Measurements from ENCODE around the gene FEV.

DNA sequence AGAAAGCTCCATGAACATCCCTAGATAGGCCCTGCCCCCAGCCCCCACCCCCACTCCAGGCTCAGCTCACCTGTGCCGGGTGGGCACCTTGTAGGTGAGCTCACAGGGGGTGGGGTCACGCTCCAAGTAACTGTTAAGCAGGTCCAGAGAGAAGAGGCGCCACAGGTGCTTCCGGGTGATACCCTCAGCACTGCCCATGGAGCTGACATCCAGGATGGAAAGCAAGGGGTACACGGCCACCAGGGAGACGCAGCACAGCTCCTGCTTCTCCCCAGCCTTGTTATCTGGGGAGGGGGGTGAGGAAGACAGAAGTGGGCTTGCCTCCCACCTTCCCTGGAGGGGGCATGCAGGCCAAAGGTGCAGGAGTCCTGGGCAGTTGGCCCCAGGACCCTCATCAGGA lies 34.5 kb upstream of the FEV start:
- TF ChIP-seq POLR2AphosphoS5 (IDR thresholded peaks at IDR 0.05) (no peak), RAD21 (conservative IDR thresholded peaks at IDR 0.05) (no peak), TAF1 (IDR thresholded peaks at IDR 0.05; ENCODE audit: low read depth) (no peak), EP300 (conservative IDR thresholded peaks at IDR 0.05; ENCODE audit: poor library complexity, severe bottlenecking) (no peak)
- TF ChIP-seq, protein P1, sequence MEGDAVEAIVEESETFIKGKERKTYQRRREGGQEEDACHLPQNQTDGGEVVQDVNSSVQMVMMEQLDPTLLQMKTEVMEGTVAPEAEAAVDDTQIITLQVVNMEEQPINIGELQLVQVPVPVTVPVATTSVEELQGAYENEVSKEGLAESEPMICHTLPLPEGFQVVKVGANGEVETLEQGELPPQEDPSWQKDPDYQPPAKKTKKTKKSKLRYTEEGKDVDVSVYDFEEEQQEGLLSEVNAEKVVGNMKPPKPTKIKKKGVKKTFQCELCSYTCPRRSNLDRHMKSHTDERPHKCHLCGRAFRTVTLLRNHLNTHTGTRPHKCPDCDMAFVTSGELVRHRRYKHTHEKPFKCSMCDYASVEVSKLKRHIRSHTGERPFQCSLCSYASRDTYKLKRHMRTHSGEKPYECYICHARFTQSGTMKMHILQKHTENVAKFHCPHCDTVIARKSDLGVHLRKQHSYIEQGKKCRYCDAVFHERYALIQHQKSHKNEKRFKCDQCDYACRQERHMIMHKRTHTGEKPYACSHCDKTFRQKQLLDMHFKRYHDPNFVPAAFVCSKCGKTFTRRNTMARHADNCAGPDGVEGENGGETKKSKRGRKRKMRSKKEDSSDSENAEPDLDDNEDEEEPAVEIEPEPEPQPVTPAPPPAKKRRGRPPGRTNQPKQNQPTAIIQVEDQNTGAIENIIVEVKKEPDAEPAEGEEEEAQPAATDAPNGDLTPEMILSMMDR (IDR thresholded peaks at IDR 0.05; ENCODE audit: poor library complexity, severe bottlenecking) = no peak
